GM12873 (cell line): Measurements from ENCODE around the gene CRHR1.

Experiments used
- TF ChIP-seq, protein P1 (sequence below): IDR thresholded peaks from 2 replicates; pipeline ENCODE4 v1.5.1; 2012; ENCODE audit warnings: low read depth, mild to moderate bottlenecking, moderate library complexity, low read length, control low read depth; ENCODE audit not compliant: insufficient read depth; ENCODE audit errors: missing control alignments

CRHR1 gene

GRCh38 chr17:45809499-45809898 is 25.4 kb downstream of the CRHR1 start:
- TF ChIP-seq, protein P1, sequence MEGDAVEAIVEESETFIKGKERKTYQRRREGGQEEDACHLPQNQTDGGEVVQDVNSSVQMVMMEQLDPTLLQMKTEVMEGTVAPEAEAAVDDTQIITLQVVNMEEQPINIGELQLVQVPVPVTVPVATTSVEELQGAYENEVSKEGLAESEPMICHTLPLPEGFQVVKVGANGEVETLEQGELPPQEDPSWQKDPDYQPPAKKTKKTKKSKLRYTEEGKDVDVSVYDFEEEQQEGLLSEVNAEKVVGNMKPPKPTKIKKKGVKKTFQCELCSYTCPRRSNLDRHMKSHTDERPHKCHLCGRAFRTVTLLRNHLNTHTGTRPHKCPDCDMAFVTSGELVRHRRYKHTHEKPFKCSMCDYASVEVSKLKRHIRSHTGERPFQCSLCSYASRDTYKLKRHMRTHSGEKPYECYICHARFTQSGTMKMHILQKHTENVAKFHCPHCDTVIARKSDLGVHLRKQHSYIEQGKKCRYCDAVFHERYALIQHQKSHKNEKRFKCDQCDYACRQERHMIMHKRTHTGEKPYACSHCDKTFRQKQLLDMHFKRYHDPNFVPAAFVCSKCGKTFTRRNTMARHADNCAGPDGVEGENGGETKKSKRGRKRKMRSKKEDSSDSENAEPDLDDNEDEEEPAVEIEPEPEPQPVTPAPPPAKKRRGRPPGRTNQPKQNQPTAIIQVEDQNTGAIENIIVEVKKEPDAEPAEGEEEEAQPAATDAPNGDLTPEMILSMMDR: no peak

DNA sequence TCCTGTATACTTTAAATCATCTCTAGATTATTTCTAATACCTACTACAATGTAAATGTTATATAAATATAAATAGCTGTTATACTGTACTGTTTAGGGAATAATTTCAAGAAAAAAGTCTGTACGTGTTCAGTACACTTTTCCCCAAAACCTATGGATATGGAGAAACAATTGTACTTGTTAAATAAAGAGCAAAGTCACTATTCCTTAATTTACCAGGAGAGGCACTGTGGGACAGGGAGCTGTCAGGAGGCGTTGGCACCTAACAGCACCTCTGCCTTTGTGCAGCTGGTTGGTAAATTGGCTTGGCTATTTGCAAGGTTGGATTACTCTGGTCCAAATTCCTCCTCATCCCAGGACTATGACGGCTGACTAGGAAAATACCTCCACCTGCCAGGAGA is 28.0 kb downstream of the CRHR1 start:
- TF ChIP-seq, protein P1: peak; percentile 18

DNA sequence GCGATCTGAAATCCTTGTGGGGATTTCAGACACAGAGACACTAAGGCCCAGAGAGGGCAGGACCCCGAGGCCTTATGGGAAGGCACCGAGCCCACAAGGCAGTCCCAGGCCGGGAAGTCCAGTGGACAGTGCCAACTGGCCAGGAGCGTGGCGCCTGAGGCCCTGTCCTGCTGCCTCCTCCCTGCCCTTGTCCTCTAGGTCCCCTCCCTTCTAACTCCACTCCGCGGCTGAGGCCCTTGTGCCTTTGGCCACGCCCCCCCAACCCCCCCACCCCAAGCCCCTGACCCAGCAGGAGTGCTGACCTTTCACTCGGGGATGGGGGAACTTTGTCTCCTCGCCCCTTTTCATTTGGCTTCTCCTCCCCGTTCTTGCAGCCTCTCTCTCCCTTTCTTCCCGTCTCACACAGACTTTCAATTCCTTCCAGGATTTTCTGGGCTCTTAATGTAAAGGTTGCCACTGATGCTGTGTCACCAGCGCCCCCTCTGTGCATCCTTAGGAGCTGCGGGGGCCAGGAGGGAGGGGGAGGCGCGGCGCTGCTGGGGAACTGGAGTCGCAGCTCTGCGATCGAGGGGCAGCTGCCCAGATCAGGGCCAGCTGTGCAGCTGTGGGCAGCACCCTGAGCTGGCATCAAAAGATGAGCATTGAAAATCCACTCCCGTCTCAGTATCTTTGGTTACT is 29.1 kb downstream of the CRHR1 start:
- TF ChIP-seq, protein P1: peak; percentile 20

DNA sequence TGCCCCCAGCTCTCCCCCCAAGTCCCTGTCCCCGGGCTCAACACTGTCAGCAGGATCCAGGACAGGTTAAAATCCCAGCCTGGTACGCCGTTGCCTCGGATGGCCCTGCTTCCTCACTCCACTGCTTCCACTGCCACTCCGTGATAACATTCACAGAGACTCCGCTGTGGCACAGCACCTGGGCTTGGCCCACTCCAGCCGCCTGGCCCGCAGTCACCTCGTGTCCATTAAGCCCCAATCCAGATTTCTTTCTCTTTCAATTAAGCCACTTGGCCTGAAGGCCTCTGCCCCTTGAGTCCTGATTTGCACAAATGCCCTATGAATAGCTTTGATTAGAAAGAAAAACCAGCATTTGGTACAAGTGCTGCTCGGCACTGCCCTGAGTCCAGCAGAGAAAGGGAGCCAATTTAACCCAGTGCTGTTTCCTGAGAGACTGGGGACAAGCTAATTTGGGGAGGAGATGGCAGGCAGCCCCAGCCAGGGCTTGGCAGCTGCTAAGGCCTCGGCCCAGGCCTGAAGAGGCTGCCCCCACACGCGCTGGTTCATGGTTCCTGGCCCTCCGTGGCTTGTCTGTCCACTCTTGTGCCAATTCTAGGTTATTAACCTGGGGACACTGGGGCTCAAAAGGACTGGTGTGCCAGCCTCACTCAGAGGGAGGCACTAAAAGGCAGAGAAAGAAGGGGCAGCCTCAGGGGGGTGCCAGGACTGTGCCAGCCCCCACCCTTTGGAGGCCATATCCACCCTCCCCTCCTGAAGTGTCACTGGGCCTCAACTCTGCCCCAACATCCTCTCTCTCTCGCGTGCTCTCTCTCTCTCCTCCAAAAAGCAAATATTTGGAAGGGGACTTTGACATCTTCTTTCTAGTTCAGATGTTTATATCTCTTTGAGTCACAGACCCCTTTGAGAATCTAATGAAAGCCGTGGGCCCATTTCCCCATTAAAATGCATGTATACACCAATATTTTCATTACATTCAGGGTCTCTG is 30.8 kb downstream of the CRHR1 start:
- TF ChIP-seq, protein P1: no peak

DNA sequence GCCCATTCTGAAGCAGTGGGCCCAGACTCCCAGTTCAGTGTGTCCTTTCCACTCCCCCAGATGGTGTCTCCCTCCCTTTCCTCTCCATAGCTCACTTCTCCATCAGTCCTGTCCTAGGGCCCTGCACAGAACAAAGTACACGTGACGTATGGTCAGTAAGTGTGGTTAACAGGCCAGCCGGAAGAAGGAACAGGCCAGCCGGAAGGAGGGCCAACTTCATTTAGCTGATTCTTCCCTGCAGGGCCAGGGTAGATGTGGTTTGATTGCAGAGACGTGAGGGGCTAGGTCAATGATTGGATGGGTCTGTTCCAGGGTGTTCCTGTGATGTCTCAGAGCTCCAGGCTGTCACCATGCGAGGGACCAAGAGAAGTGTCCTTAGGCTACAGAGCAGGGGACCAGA is 31.6 kb downstream of the CRHR1 start:
- TF ChIP-seq, protein P1: no peak

- TF ChIP-seq, protein P1: no peak
Observed at GRCh38 chr17:45818041-45818440, 33.9 kb downstream of the CRHR1 start.

DNA sequence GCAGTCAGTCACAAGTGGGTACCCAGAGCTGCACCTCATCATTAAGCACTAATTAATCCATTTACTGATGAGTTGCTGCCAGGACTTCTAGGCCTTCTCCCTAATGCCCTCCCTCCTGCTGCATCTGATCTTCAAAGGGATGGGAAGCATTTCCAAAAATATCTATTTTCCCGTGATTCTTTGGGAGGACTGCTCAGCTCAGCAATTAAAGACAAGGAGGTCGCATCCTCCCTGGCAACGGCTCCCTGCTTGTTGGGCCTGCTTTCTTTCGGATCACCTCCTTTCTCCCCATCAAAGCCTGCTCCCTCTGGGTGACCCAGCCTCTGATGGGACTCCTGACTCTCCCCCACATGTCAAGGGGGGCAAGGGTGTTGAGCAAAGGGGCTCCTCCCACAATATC is 34.6 kb downstream of the CRHR1 start:
- TF ChIP-seq, protein P1: no peak
